NCI-H146 (cell line): ENCODE measurements around the gene RFXANK.
"Not testable (repeated sequence)": the region's sequence is repeated elsewhere in the genome, so short reads cannot be mapped to it uniquely, and the experiment has no call there.

Experiments
- DNase-seq: peaks from one replicate; lab custom pipeline; 2025; lab: John Stamatoyannopoulos, UW

The RFXANK gene

GRCh38 chr19:19170053-19170872 is 21.8 kb upstream of the RFXANK start, which contains the start of gene MEF2B:
Gene MEF2B (minus strand): TSS chr19:19170263. CDS start chr19:19150735, 19,528 bp downstream.
- DNase-seq, result peak; percentile 93

DNA sequence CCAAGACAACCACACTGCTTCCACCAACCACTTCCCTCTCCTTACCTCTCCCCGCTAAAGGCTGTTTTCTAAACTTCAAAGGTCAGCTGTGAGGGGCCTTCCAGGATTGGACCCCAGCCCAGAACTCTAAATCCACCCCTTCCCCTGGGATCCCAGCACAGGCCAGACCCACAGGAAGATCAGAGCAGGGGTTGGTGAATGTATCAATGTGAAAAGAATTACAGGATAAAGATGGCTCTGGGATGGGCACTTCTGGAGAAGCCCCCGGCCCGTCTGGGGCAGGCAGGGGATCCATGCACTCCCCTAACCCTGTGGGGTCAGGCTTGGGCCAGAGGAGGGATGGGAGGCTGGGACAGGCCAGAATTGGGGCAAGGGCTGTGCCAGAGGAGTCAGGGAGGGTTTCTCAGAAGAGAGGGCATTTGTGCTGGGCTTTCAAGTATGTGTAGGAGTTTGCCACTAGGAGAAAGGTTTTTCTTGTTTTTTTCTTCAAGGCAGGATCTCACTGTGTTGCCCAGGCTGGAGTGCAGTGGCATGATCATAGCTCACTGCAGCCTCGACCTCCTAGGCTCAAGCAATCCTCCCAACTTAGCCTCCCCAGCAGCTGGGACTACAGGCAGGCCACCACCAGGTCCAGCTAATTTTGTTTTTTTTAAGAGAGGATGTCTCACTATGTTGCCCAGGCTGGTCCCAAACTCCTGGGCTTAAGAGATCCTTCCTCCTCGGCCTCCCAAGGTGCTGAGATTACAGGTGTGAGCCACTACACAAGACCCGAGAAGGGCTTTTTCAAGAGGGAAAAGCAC is 21.0 kb upstream of the RFXANK start:
- no peak for DNase-seq

GRCh38 chr19:19171821-19172532 is 20.1 kb upstream of the RFXANK start:
- peak; percentile 29 for DNase-seq

DNA sequence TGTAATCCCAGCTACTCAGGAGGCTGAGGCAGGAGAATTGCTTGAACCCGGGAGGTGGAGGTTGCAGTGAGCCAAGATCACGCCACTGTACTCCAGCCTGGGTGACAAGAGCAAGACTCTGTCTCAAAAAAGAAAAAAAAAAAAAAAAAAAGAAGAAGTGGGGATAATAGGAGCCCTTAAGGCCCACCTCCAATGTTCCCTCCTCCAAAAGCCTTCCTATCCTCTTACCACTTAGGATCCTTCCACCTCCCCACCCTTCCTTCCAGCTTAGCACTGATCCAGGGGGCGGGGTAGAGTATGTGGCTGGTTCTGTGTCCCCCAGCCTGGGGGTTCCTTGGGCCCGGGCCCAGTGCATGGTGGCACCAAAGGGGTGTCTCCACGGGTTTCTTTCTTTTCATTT is 18.8 kb upstream of the RFXANK start:
- not testable (repeated sequence) for DNase-seq

- no peak for DNase-seq
These were observed 15.1 kb upstream of the RFXANK start for GRCh38 chr19:19176950-19177349.

DNA sequence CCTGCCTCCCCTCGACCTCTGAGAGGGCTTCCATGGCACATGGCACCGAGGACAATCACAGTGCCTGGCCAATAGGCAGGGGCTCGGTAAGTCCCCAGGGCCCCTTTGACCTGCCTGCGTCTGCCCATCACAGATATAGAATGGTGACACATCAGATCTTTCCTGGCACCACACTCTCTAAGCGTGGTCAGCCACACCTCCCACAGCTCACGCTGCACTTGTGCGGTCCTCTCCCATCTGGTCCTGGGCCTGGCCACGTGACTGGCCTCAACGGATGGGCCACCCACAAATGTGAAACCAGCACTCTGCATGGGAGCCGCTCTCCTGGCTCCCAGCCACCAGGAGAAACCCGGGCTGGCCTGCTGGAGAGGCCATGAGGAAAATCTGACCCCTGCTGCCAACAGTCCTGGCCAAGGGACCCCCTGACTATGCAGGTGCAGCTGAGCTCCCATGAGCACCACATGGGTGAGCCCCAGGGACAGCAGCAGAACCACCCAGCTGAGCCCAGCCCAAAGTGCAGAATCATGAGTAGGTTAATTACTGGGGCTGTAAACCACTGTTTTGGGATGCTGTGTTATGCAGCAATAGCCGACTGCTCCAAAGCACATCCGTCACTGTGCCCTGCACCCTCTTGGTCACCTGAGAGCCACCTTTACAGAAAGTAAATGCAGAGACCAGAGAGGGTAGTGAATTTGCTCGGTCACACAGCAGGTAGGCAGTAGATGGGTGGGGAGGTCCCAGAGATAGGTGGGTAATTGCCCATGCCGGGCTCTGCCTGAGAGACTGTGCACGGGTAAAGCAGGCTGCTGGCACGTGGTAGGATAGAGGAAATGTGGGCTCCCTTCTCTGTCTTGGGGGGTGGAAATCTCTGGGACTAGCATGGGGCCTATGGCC is 12.3 kb upstream of the RFXANK start:
- DNase-seq, result no peak

DNA sequence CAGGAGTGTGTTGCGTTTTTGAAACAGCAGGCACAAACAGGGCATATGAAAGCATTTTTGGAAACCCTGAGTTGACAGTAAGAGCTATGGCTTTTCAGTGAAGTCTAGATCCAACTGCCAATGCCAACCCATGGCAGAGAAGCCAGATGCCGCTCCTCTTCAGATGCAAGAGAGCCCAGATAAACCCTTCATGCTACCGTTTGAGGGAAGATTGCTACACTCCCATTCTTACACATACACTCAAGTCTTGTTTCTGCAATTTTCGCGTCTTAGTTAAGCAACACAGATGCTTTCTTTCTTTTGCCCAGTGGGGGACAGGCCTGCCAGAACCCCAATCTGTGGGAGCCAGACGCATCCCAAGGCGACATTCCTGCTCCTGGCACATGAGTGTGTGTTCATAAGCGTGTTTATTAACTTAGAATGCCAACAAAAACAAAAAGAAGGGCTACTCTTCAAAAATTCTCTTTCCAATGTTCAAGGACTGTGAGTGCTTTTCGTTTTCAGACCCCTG is 10.5 kb upstream of the RFXANK start:
- DNase-seq, result no peak

GRCh38 chr19:19185853-19186740 is 6.0 kb upstream of the RFXANK start:
- DNase-seq, result peak; percentile 69

DNA sequence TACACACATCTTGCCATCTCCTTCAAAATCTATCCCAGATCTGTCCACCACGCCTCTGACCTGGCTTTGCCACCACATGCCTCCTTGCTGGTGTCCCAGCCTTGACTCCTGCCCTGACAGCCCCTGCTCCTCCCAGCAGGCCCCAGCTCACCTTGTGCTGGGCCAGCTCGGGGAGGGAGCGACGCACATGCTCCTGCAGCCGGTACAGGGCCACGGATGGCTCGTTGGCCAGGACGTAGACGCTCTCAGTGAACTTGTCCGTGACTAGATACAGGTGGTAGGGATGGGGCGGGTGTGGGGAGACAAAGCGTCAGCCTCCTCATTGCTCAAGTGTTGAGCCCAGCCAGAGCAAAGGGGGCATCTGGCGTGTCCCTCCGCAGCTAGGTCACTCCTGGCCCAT is 5.3 kb upstream of the RFXANK start:
- no peak for DNase-seq

- no peak for DNase-seq
These were observed 335 bp upstream of the RFXANK start for GRCh38 chr19:19191768-19192077.

- DNase-seq, result no peak
These were observed 909 bp downstream of the RFXANK start for GRCh38 chr19:19192910-19193423.

- no peak for DNase-seq
These were observed 1.9 kb downstream of the RFXANK start for GRCh38 chr19:19193926-19194325.

DNA sequence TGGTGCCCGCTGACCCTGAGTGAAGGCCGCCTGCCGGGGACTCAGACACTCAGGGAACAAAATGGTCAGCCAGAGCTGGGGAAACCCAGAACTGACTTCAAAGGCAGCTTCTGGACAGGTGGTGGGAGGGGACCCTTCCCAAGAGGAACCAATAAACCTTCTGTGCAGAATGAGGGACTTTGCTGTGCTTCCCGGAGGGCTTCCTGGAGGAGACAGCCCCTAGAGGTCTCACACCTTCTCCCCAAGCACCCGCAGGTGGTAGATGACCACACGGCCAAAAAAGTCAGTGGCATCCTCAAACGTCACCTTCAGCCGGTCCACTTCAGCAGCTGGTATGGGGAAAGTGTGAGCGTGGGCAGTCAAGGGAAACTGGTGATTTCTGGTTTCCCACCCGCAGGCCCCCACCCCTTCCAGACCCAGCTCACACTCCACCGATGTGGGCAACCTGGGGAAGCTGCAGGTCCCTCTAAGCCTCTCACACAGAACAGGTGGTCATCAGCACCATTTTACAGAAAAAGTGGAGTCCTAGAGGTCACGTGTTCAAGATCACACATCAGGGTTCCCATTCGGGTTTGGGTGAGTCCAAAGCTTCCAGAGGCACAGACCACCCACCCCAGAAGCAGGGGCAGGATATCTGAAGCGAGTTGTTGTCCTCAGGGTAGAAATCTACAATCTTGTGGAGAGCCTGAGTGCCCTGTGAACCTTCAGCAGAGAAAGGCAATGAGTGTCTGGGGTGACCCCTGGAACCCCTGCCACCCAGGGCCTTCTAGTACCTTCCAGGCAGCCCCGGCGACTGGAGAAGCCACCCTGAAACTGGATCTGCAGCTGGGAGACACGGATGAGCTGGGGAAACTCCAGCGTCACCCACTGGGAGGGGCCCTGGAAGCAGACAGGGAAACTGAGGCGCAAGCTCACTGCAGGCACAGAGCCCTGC is 9.9 kb downstream of the RFXANK start:
- no peak for DNase-seq

GRCh38 chr19:19202707-19203011 is 10.6 kb downstream of the RFXANK start:
- DNase-seq, result no peak

- DNase-seq, result peak; percentile 95
These were observed 11.2 kb downstream of the RFXANK start, which contains the start of gene NR2C2AP for GRCh38 chr19:19203012-19203856. Gene NR2C2AP (minus strand): TSS chr19:19203414. CDS start chr19:19203060, 354 bp downstream.

GRCh38 chr19:19204181-19204580 is 12.1 kb downstream of the RFXANK start:
- no peak for DNase-seq

GRCh38 chr19:19205416-19206410 is 13.7 kb downstream of the RFXANK start:
- no peak for DNase-seq
